Stimulated activated CD4-positive, alpha-beta T cell treated with anti-CD3 and anti-CD28 coated beads, Interleukin-15, amount 100 ng/mL, for 1 hour (primary cell): Measurements from ENCODE around the gene FTHL17.

Experiments used
- DNase-seq, 2 donors: peaks; one replicate each; pipeline ENCODE4 v3.0.0-alpha.2; 2020; ENCODE audit warnings: low read depth in 1 of 2, low spot score in 1 of 2

FTHL17 gene

GRCh38 chrX:31071725-31072124 is at the start of gene FTHL17:
Gene FTHL17 (minus strand): TSS chrX:31072041. CDS start chrX:31071953, 88 bp downstream.
- no peak for DNase-seq

GRCh38 chrX:31117266-31117665 is 45.4 kb upstream of the FTHL17 start:
- no peak for DNase-seq

- DNase-seq, result no peak
These were observed 43.6 kb upstream of the FTHL17 start for GRCh38 chrX:31115398-31115797.

GRCh38 chrX:31114858-31115257 is 43.0 kb upstream of the FTHL17 start:
- no peak for DNase-seq

- no peak for DNase-seq
These were observed 40.6 kb upstream of the FTHL17 start for GRCh38 chrX:31112226-31112999.

GRCh38 chrX:31110657-31111056 is 38.8 kb upstream of the FTHL17 start:
- no peak for DNase-seq

GRCh38 chrX:31099536-31100090 is 27.8 kb upstream of the FTHL17 start:
- no peak for DNase-seq

GRCh38 chrX:31098079-31098478 is 26.2 kb upstream of the FTHL17 start:
- no peak for DNase-seq

GRCh38 chrX:31093639-31093975 is 21.8 kb upstream of the FTHL17 start:
- DNase-seq, result no peak

- DNase-seq, result no peak
These were observed 21.3 kb upstream of the FTHL17 start for GRCh38 chrX:31092970-31093638.

- DNase-seq, result no peak
These were observed 20.6 kb upstream of the FTHL17 start for GRCh38 chrX:31092476-31092875.

- no peak for DNase-seq
These were observed 20.0 kb upstream of the FTHL17 start for GRCh38 chrX:31091819-31092218.

GRCh38 chrX:31074522-31074921 is 2.7 kb upstream of the FTHL17 start:
- no peak for DNase-seq

- DNase-seq, result no peak
These were observed 579 bp downstream of the FTHL17 start for GRCh38 chrX:31071262-31071661.

- DNase-seq, result no peak
These were observed 1.8 kb downstream of the FTHL17 start for GRCh38 chrX:31070057-31070468.

GRCh38 chrX:31063114-31063513 is 8.7 kb downstream of the FTHL17 start:
- no peak for DNase-seq

GRCh38 chrX:31061091-31061490 is 10.8 kb downstream of the FTHL17 start:
- DNase-seq, result no peak

GRCh38 chrX:31060016-31060415 is 11.8 kb downstream of the FTHL17 start:
- no peak for DNase-seq

GRCh38 chrX:31058284-31058683 is 13.6 kb downstream of the FTHL17 start:
- DNase-seq, result no peak

- DNase-seq, result no peak
These were observed 14.2 kb downstream of the FTHL17 start for GRCh38 chrX:31057691-31058090.

- DNase-seq, result no peak
These were observed 14.6 kb downstream of the FTHL17 start for GRCh38 chrX:31057291-31057690.

- no peak for DNase-seq
These were observed 18.2 kb downstream of the FTHL17 start for GRCh38 chrX:31053621-31054020.

GRCh38 chrX:31039327-31039711 is 32.5 kb downstream of the FTHL17 start:
- DNase-seq, result no peak
